ENCODE data around the gene METTL1. TPM values are rescaled to one million over a fixed set of nuclear protein-coding genes. Genes with fewer than 3 reads are reported as not detected.

METTL1 gene
- total and polyA plus RNA-seq, 9 of the 15 experiments (the other 6 are each of a cell fraction or from before 2014, with no cell fraction given), result 12.6 to 65.9 (median 39.2) TPM

- TF ChIP-seq IRF1 (CRISPR knock-in tag; IDR thresholded peaks at IDR 0.05; ENCODE audit: borderline replicate concordance), result no peak
- peak; percentile 99 for TF ChIP-seq CREB1 (IDR thresholded peaks at IDR 0.05)
- peak; percentile 97 for TF ChIP-seq CREB1 (CRISPR knock-in tag; IDR thresholded peaks at IDR 0.05)
- no peak for TF ChIP-seq RUNX1 (IDR thresholded peaks at IDR 0.05; ENCODE audit: low read depth)
- TF ChIP-seq ZNF507 (tag; conservative IDR thresholded peaks at IDR 0.05), result no peak
- no peak for TF ChIP-seq ZZZ3 (IDR thresholded peaks at IDR 0.05)
- TF ChIP-seq ZBTB12 (CRISPR knock-in tag; IDR thresholded peaks at IDR 0.05), result peak; percentile 96
- TF ChIP-seq POLR2AphosphoS2 (IDR thresholded peaks at IDR 0.05; ENCODE audit: low read length), result no peak
- TF ChIP-seq MAZ (CRISPR knock-in tag; conservative IDR thresholded peaks at IDR 0.05 in 1 of 2, IDR thresholded peaks at IDR 0.05 in 1 of 2), result no peak; a peak in 2 of 4 replicates
- TF ChIP-seq NR2C2 (CRISPR knock-in tag; IDR thresholded peaks at IDR 0.05), result peak; percentile 74
- 0 out of 2 replicates have a peak, but pooled peaks have one; percentile 46 for TF ChIP-seq NR2C2 (tag; IDR thresholded peaks at IDR 0.05)
- TF ChIP-seq DNMT1 (IDR thresholded peaks at IDR 0.05), result no peak
- no peak for TF ChIP-seq BACH1 (tag; IDR thresholded peaks at IDR 0.05)
- TF ChIP-seq ETV1 (tag; conservative IDR thresholded peaks at IDR 0.05; ENCODE audit: low read depth), result no peak
- no peak for TF ChIP-seq HCFC1 (IDR thresholded peaks at IDR 0.05; ENCODE audit: low read depth, low read length)
- TF ChIP-seq DLX4 (CRISPR knock-in tag; IDR thresholded peaks at IDR 0.05), result no peak
- TF ChIP-seq PTRF (tag; IDR thresholded peaks at IDR 0.05), result no peak
- no peak for TF ChIP-seq GATA2 (CRISPR knock-in tag; IDR thresholded peaks at IDR 0.05)
- TF ChIP-seq PCBP1 (IDR thresholded peaks at IDR 0.05; ENCODE audit: low read depth, low read length, poor library complexity, severe bottlenecking), result no peak
- no peak for TF ChIP-seq KDM5B (IDR thresholded peaks at IDR 0.05; ENCODE audit: insufficient replicate concordance, low read depth, low read length)
- TF ChIP-seq ZNF121 (CRISPR knock-in tag; conservative IDR thresholded peaks at IDR 0.05), result no peak
- 0 out of 2 replicates have a peak, but pooled peaks have one; percentile 48 for TF ChIP-seq ZNF175 (CRISPR knock-in tag; IDR thresholded peaks at IDR 0.05; ENCODE audit: low read depth)
Observed at GRCh38 chr12:57744194-57744776, 27.6 kb downstream of the METTL1 start (continued).

All from K562 (cell line).